H1 (cell line): Measurements from ENCODE around the gene HOXA6. TPM values are rescaled to one million over a fixed set of nuclear protein-coding genes. Genes with fewer than 3 reads are reported as not detected.

Experiments
- ASH2L ChIP-seq: fragments of 200-600, 300-600 bp; sonication (generic); IDR thresholded peaks from one replicate; pipeline ENCODE4 v1.7.1; 2017; ENCODE audit warnings: low read length
- EZH2 ChIP-seq: fragments of 200-600 bp; sonication (generic); IDR thresholded peaks from 2 replicates; pipeline ENCODE4 v1.7.1; 2012; ENCODE audit warnings: low read depth, mild to moderate bottlenecking, moderate library complexity, low read length, inconsistent platforms; ENCODE audit not compliant: severe bottlenecking
- JUN ChIP-seq: IDR thresholded peaks from 2 replicates; pipeline ENCODE4 v1.6.1; 2011; ENCODE audit warnings: low read depth, mild to moderate bottlenecking, improper control_type of control experiment, low read length
- KDM5A ChIP-seq: fragments of 200-600 bp; IDR thresholded peaks from 2 replicates; pipeline ENCODE4 v1.7.1; 2012; ENCODE audit warnings: mild to moderate bottlenecking, low read length, inconsistent platforms, mixed read lengths
- MAX ChIP-seq: IDR thresholded peaks from 2 replicates; pipeline ENCODE4 v1.6.1; 2012; ENCODE audit warnings: inconsistent platforms
- SAP30 ChIP-seq: fragments of 300-600 bp; sonication (generic); IDR thresholded peaks from 2 replicates; pipeline ENCODE4 v1.7.1; 2012; ENCODE audit warnings: low read length, moderate library complexity, mild to moderate bottlenecking, inconsistent platforms; ENCODE audit not compliant: insufficient read depth, insufficient replicate concordance
- TAF7 ChIP-seq: optimal IDR thresholded peaks from 2 replicates; pipeline ENCODE3; 2011; ENCODE audit warnings: low read depth, mild to moderate bottlenecking, inconsistent platforms, low read length, moderate library complexity, borderline replicate concordance
- USF2 ChIP-seq: IDR thresholded peaks from 2 replicates; pipeline ENCODE4 v1.6.1; 2011; ENCODE audit warnings: low read length, improper control_type of control experiment
- polyA plus RNA-seq, 7 experiments: library from polyadenylated mRNA; depleted of rRNA in 3 of 7; stranded (reverse) in 5 of 7; unstranded in 2 of 7; fragments of >200 nt in 5 of 7; fragments of 200-250 nt in 2 of 7; gene quantifications; 1 replicate in 5 of 7; 2 replicates in 1 of 7; 4 replicates in 1 of 7; pipeline versions ENCODE4 v1.2.1 to v1.2.3, GENCODE V29; 2011 to 2013; ENCODE audit warnings: missing spikeins in 2 of 7, mixed read lengths in 2 of 7
- total RNA-seq: library from RNA; stranded (reverse); fragmentation: NEBNext Ultra II Directional; extraction: Animal tissue kit (Norgen Biotek cat#: 25700); gene quantifications from 2 replicates; pipeline ENCODE4 v1.2.1, GENCODE V29; 2021

Gene HOXA6
- total and polyA plus RNA-seq, 2 of the 8 experiments (the other 6 are each of a cell fraction or from before 2014, with no cell fraction given): not detected

GRCh38 chr7:27114881-27115220 is 32.7 kb downstream of the HOXA6 start (continued):
- TF ChIP-seq USF2 (no peak), SAP30 (no peak), EZH2 (no peak), ASH2L (no peak), JUN (no peak), TAF7 (no peak), MAX (no peak), KDM5A (no peak)
